ENCODE data around the gene EPC1. TPM values are rescaled to one million over a fixed set of nuclear protein-coding genes. Genes with fewer than 3 reads are reported as not detected.

The EPC1 gene
- total and polyA plus RNA-seq, 10 of the 15 experiments (the other 5 are each of a cell fraction or from before 2014, with no cell fraction given), result 6.8 to 59.2 (median 19.4) TPM

- WGBS (ENCODE audit: insufficient coverage, insufficient replicate concordance, low lambda C conversion rate, missing lambda C conversion rate), result 2% methylated on average over 10 of the region's 10 CpGs
- ChIA-PET POLR2A (interaction anchor here (1.3 to 2.0 kb wide), 5 partner anchors 10 to 66 kb away, joined by 3 to 9 read pairs (median 5); partner anchors contain the start of gene CCDC7), CTCF (interaction anchor here (1.1 to 3.7 kb wide), 6 partner anchors 11 to 188 kb away, joined by 3 to 32 read pairs (median 5); partner anchors contain the start of gene CCDC7), RAD21 (ENCODE audit: unreplicated experiment) (interaction anchor here (0.7 to 3.5 kb wide), 7 partner anchors 10 to 442 kb away, joined by 3 to 15 read pairs (median 5); partner anchors contain the start of genes CCDC7 and KIF5B), SMC1A (ENCODE audit: uncharacterized antibody, unreplicated experiment) (interaction anchor here (0.9 to 2.1 kb wide), 7 partner anchors 9 to 630 kb away, joined by 3 to 9 read pairs (median 4); partner anchors contain the start of gene CCDC7)
- H3K4me1 ChIP-seq (ENCODE audit: control insufficient read depth, insufficient read depth, low read length), result no peaks in the 10 kb centered on the region
- peak; percentile 38 for ATAC-seq
- no peaks in the 10 kb centered on the region; the same call in 2 of the 3 replicates for H3K9me3 ChIP-seq (replicated peaks; ENCODE audit: control insufficient read depth, insufficient read depth, low read length)
- no peaks in the 10 kb centered on the region for H3K36me3 ChIP-seq (ENCODE audit: control insufficient read depth in 2 of 2, insufficient read depth in 2 of 2, low read length in 1 of 2)
- H3K9ac ChIP-seq (ENCODE audit: control insufficient read depth, insufficient read depth, low read length), result peak overlapping the region; percentile 92
- peak overlapping the region; percentile 77 for H3K4me3 ChIP-seq
- FAIRE-seq, result no peak
- no peak for DNase-seq (ENCODE audit: low read depth, low spot score)
- intact Hi-C loops (cut with micrococcal nuclease; ENCODE audit: unreplicated experiment), result loop anchor here (5.0 to 10.0 kb wide), 2 partner anchors 322 to 455 kb away; partner anchors contain the start of genes ARHGAP12 and KIF5B
- no TSS peak for BruUV-seq (replicated peaks)
- H3K79me2 ChIP-seq (ENCODE audit: control insufficient read depth, insufficient read depth, low read length), result peaks cover 37% of the 10 kb centered on the region
- peak overlapping the region; percentile 75 for H3K27ac ChIP-seq (ENCODE audit: control insufficient read depth, insufficient read depth)
- no peaks in the 10 kb centered on the region for H4K20me1 ChIP-seq (ENCODE audit: control insufficient read depth, insufficient read depth)
- no peaks in the 10 kb centered on the region for H3K27me3 ChIP-seq (replicated peaks in 1 of 2; ENCODE audit: control insufficient read depth in 2 of 2, insufficient read depth in 2 of 2, low read length in 1 of 2)
- peak overlapping the region; percentile 92 for H2AFZ ChIP-seq (ENCODE audit: control insufficient read depth, low read depth, low read length)
- H3K4me2 ChIP-seq (ENCODE audit: control insufficient read depth, insufficient read depth), result peak overlapping the region; percentile 93
- in situ Hi-C loops (cut with MboI), result loop anchor here (10.0 kb wide), 2 partner anchors 125 to 325 kb away; partner anchors contain the start of gene KIF5B
- TF ChIP-seq ZNF217 (IDR thresholded peaks at IDR 0.05) (no peak), MTA2 (IDR thresholded peaks at IDR 0.05; ENCODE audit: low read depth) (no peak), NFIC (IDR thresholded peaks at IDR 0.05; ENCODE audit: low read depth, low read length) (peak; percentile 39; the same call in 1 of the 2 replicates), BCLAF1 (IDR thresholded peaks at IDR 0.05) (no peak), GATAD2B (conservative IDR thresholded peaks at IDR 0.05; ENCODE audit: low read depth) (no peak), EZH2 (IDR thresholded peaks at IDR 0.05; ENCODE audit: borderline replicate concordance, control insufficient read depth, low read depth, low read length) (no peak), ZNF274 (IDR thresholded peaks at IDR 0.05; ENCODE audit: insufficient read depth, insufficient read length) (no peak), TCF12 (IDR thresholded peaks at IDR 0.05; ENCODE audit: low read depth, low read length) (no peak), TAF1 (IDR thresholded peaks at IDR 0.05; ENCODE audit: borderline replicate concordance, low read depth, low read length) (peak; percentile 58; the same call in 1 of the 2 replicates), RELA (IDR thresholded peaks at IDR 0.05; ENCODE audit: borderline replicate concordance, partially characterized antibody) (no peak)
- TF ChIP-seq, protein P1, sequence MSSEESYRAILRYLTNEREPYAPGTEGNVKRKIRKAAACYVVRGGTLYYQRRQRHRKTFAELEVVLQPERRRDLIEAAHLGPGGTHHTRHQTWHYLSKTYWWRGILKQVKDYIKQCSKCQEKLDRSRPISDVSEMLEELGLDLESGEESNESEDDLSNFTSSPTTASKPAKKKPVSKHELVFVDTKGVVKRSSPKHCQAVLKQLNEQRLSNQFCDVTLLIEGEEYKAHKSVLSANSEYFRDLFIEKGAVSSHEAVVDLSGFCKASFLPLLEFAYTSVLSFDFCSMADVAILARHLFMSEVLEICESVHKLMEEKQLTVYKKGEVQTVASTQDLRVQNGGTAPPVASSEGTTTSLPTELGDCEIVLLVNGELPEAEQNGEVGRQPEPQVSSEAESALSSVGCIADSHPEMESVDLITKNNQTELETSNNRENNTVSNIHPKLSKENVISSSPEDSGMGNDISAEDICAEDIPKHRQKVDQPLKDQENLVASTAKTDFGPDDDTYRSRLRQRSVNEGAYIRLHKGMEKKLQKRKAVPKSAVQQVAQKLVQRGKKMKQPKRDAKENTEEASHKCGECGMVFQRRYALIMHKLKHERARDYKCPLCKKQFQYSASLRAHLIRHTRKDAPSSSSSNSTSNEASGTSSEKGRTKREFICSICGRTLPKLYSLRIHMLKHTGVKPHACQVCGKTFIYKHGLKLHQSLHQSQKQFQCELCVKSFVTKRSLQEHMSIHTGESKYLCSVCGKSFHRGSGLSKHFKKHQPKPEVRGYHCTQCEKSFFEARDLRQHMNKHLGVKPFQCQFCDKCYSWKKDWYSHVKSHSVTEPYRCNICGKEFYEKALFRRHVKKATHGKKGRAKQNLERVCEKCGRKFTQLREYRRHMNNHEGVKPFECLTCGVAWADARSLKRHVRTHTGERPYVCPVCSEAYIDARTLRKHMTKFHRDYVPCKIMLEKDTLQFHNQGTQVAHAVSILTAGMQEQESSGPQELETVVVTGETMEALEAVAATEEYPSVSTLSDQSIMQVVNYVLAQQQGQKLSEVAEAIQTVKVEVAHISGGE (CRISPR knock-in tag; IDR thresholded peaks at IDR 0.05), result no peak
- TF ChIP-seq, protein P2, sequence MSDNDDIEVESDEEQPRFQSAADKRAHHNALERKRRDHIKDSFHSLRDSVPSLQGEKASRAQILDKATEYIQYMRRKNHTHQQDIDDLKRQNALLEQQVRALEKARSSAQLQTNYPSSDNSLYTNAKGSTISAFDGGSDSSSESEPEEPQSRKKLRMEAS (IDR thresholded peaks at IDR 0.05; ENCODE audit: low read depth, low read length), result no peak
Measured at GRCh38 chr10:32379318-32379949, 32.5 kb upstream of the EPC1 start.

Measured in GM12878 (cell line).